HCT116 (cell line): ENCODE results near the gene ZNF283.

ENCODE experiments used
- EZH2phosphoT487 ChIP-seq: fragments of 200-600 bp; IDR thresholded peaks from 2 replicates; pipeline ENCODE4 v1.6.1; 2018; ENCODE audit warnings: antibody characterized with exemption, borderline replicate concordance
- FOSL1 ChIP-seq: IDR thresholded peaks from 2 replicates; pipeline ENCODE4 v1.6.1; 2012; ENCODE audit warnings: low read depth
- POLR2A ChIP-seq: IDR thresholded peaks from 2 replicates; pipeline ENCODE4 v1.7.0; 2011; ENCODE audit warnings: borderline replicate concordance; ENCODE audit not compliant: insufficient read depth, insufficient read length; ENCODE audit errors: extremely low read depth
- TF ChIP-seq, protein P1 (sequence below): IDR thresholded peaks from 2 replicates; pipeline ENCODE4 v1.6.1; 2012
- TF ChIP-seq, protein P2 (sequence below), 3 experiments: fragments of 200-600 bp in 1 of 3; sonication (generic) in 1 of 3; IDR thresholded peaks in 2 of 3; conservative IDR thresholded peaks in 1 of 3; 2 replicates each; pipeline ENCODE4 v1.5.1; 2012 to 2017; ENCODE audit warnings: low read depth in 2 of 3, low read length in 2 of 3, antibody characterized with exemption in 1 of 3, borderline replicate concordance in 1 of 3, control low read depth in 1 of 3, mild to moderate bottlenecking in 1 of 3, mixed read lengths in 1 of 3, mixed run types in 1 of 3, moderate library complexity in 1 of 3; ENCODE audit not compliant: insufficient read depth in 1 of 3

DNA sequence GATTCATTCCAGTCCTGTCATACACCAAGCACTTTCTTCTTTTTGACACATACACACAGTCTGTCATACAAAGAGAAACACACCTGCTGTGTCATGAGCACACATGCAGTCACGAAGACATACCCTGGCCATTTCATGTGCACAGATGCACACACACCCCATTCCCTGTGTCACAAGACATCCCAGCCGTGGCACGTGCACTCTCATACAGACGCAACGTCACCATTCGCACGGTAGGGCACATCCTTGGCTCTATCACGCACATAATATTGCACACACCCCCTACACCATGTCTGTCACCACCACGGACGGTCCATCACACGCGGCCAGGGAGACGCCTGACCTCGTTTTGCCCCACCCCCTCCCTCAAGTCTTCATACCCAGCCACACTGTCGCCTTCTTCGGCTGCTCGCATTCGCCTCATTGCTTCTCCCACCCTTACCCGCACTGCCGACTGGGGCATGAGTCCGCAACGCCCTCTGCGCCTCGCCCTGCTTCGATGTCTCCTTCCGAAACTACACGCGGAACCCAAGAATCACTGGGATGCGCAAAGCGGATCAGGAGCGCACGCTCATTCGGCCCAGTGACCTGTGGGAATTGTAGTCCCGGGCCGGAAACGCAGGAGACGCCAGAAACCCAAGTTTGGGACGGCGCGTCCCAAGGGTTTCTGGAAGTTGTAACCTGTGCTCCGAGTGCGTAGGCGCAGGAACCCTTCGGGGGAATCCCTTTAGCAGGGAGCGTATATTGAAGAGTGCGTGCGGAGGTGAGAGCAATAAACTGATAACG is 6.8 kb upstream of the ZNF283 start:
- TF ChIP-seq, protein P1, sequence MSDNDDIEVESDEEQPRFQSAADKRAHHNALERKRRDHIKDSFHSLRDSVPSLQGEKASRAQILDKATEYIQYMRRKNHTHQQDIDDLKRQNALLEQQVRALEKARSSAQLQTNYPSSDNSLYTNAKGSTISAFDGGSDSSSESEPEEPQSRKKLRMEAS, result no peak
- TF ChIP-seq, protein P2, sequence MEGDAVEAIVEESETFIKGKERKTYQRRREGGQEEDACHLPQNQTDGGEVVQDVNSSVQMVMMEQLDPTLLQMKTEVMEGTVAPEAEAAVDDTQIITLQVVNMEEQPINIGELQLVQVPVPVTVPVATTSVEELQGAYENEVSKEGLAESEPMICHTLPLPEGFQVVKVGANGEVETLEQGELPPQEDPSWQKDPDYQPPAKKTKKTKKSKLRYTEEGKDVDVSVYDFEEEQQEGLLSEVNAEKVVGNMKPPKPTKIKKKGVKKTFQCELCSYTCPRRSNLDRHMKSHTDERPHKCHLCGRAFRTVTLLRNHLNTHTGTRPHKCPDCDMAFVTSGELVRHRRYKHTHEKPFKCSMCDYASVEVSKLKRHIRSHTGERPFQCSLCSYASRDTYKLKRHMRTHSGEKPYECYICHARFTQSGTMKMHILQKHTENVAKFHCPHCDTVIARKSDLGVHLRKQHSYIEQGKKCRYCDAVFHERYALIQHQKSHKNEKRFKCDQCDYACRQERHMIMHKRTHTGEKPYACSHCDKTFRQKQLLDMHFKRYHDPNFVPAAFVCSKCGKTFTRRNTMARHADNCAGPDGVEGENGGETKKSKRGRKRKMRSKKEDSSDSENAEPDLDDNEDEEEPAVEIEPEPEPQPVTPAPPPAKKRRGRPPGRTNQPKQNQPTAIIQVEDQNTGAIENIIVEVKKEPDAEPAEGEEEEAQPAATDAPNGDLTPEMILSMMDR (IDR thresholded peaks at IDR 0.05 in 2 of 3, conservative IDR thresholded peaks at IDR 0.05 in 1 of 3; ENCODE audit: borderline replicate concordance in 1 of 3, insufficient read depth in 1 of 3, low read depth in 2 of 3, low read length in 2 of 3), result no peak
- TF ChIP-seq POLR2A (no peak), EZH2phosphoT487 (no peak), FOSL1 (no peak)
